OCI-LY7 (cell line): ENCODE results near the gene AOPEP. TPM values are rescaled to one million over a fixed set of nuclear protein-coding genes. Genes with fewer than 3 reads are reported as not detected.

Experiments
- BruUV-seq: library from RNA; stranded (reverse); fragments of 400-500 nt; replicated peaks from 2 replicates; lab custom pipeline; 2021; lab: Mats Ljungman, UMichigan
- CTCF ChIA-PET: fragments of 300-600 bp; sonication (Branson Sonifier 250); formaldehyde crosslinking; loops from one replicate; lab custom pipeline; 2022; ENCODE audit warnings: antibody characterized with exemption; ENCODE audit not compliant: unreplicated experiment; lab: Charles Lee
- POLR2A ChIA-PET: fragments of 300-600 bp; sonication (Branson Sonifier 250); formaldehyde crosslinking; loops from one replicate; lab custom pipeline; 2022; ENCODE audit warnings: antibody characterized with exemption; lab: Charles Lee
- DNase-seq: peaks from one replicate; pipeline ENCODE4 v3.0.0-alpha.2; 2015; ENCODE audit warnings: low spot score
- H2AFZ ChIP-seq: fragments of 200-600 bp; sonication (generic), shearing (Covaris generic); 2 replicates; pipeline ENCODE4 v1.6.1; 2014; ENCODE audit warnings: mild to moderate bottlenecking, antibody characterized with exemption, low read length, moderate library complexity
- H3K27ac ChIP-seq: fragments of 200-600 bp; sonication (generic); 2 replicates; pipeline ENCODE4 v1.5.1; 2014; ENCODE audit warnings: mixed run types, low read depth, mild to moderate bottlenecking, moderate library complexity, low read length, inconsistent platforms; ENCODE audit not compliant: poor library complexity, severe bottlenecking
- H3K36me3 ChIP-seq: fragments of 200-600 bp; sonication (generic); 2 replicates; pipeline ENCODE4 v1.6.1; 2014; ENCODE audit warnings: mild to moderate bottlenecking, antibody characterized with exemption, low read length, moderate library complexity, mixed read lengths; ENCODE audit not compliant: insufficient read depth
- H3K4me1 ChIP-seq: fragments of 200-600 bp; sonication (generic); 2 replicates; pipeline ENCODE4 v1.5.1; 2014; ENCODE audit warnings: mild to moderate bottlenecking, low read length; ENCODE audit not compliant: insufficient read depth, poor library complexity, severe bottlenecking
- H3K4me2 ChIP-seq: fragments of 200-600 bp; sonication (generic); 2 replicates; pipeline ENCODE4 v1.6.1; 2014; ENCODE audit warnings: mild to moderate bottlenecking, low read length
- H3K4me3 ChIP-seq: fragments of 200-600 bp; sonication (generic); 2 replicates; pipeline ENCODE4 v1.5.1; 2014; ENCODE audit warnings: mild to moderate bottlenecking, low read depth, low read length; ENCODE audit not compliant: poor library complexity, severe bottlenecking
- H3K79me2 ChIP-seq: fragments of 200-600 bp; sonication (generic); 2 replicates; pipeline ENCODE4 v1.6.1; 2016; ENCODE audit warnings: low read depth, mild to moderate bottlenecking, low read length, moderate library complexity, mixed read lengths; ENCODE audit not compliant: insufficient read depth
- H3K9me2 ChIP-seq: fragments of 200-600 bp; sonication (generic); 2 replicates; pipeline ENCODE4 v1.6.1; 2016; ENCODE audit warnings: mild to moderate bottlenecking, low read length, mixed read lengths; ENCODE audit not compliant: insufficient read depth
- H3K9me3 ChIP-seq: fragments of 200-600 bp; sonication (generic); 2 replicates; pipeline ENCODE4 v1.6.1; 2014; ENCODE audit warnings: mild to moderate bottlenecking, mixed run types, low read length, mixed read lengths
- H4K20me1 ChIP-seq: fragments of 200-600 bp; sonication (generic); 2 replicates; pipeline ENCODE4 v1.6.1; 2014; ENCODE audit warnings: mild to moderate bottlenecking, antibody characterized with exemption, low read length, moderate library complexity, mixed read lengths; ENCODE audit not compliant: insufficient read depth
- CTCF ChIP-seq: fragments of 200-600 bp; sonication (generic); conservative IDR thresholded peaks from 2 replicates; pipeline ENCODE4 v1.5.1; 2014; ENCODE audit warnings: mild to moderate bottlenecking, antibody characterized with exemption, low read length, moderate library complexity, mixed read lengths
- EZH2phosphoT487 ChIP-seq: fragments of 200-600 bp; sonication (generic); IDR thresholded peaks from 2 replicates; pipeline ENCODE4 v1.6.1; 2018; ENCODE audit warnings: low read depth, borderline replicate concordance, mild to moderate bottlenecking, mixed run types, antibody characterized with exemption, low read length, moderate library complexity, mixed read lengths
- intact Hi-C: fragments of 100-400 bp; cut with micrococcal nuclease; formaldehyde crosslinking; loops from one replicate; pipeline ENCODE4 v1.10.0; 2022; ENCODE audit not compliant: unreplicated experiment
- total RNA-seq, 2 experiments: library from RNA; depleted of rRNA in 1 of 2; stranded (reverse); fragments of >200 nt in 1 of 2; shearing (Covaris generic) in 1 of 2; gene quantifications; 2 replicates each; pipeline ENCODE4 v1.2.3, GENCODE V29; 2014 to 2022

The AOPEP gene
- total RNA-seq, 2 experiments from 2014 or later: 17.3 to 24.3 TPM

- BruUV-seq: no TSS peak
- no peaks in the 10 kb centered on the region for H3K79me2 ChIP-seq
- H3K9me3 ChIP-seq: no peaks in the 10 kb centered on the region
- H2AFZ ChIP-seq: no peak overlapping the region
- H4K20me1 ChIP-seq: no peaks in the 10 kb centered on the region
- TF ChIP-seq EZH2phosphoT487 (no peak), CTCF (no peak)
- DNase-seq: no peak
- H3K36me3 ChIP-seq: no peaks in the 10 kb centered on the region
- ChIA-PET POLR2A (interaction anchor here (0.6 kb wide), 1 partner anchor 33 kb away, joined by 3 read pairs; no protein-coding TSS in a partner anchor), CTCF (no interaction called here)
- peaks cover 18% of the 10 kb centered on the region for H3K4me1 ChIP-seq
- H3K4me3 ChIP-seq: no peak overlapping the region
- no peaks in the 10 kb centered on the region for H3K9me2 ChIP-seq
- no peak overlapping the region for H3K27ac ChIP-seq
- intact Hi-C loops: no loop called here
- 0 out of 2 replicates have a peak overlapping the region, but pooled peaks have one; percentile 39 for H3K4me2 ChIP-seq
These were observed 306.3 kb downstream of the AOPEP start for GRCh38 chr9:95032580-95033341.

- H2AFZ ChIP-seq: no peak overlapping the region
These were observed 309.3 kb downstream of the AOPEP start for GRCh38 chr9:95035846-95036245.

More at GRCh38 chr9:95035846-95036245, 309.3 kb downstream of the AOPEP start:
- Histone ChIP-seq H3K4me2 (no peak overlapping the region), H3K4me3 (no peak overlapping the region), H3K27ac (no peak overlapping the region), H4K20me1 (no peaks in the 10 kb centered on the region), H3K9me3 (no peaks in the 10 kb centered on the region), H3K4me1 (peaks cover 18% of the 10 kb centered on the region), H3K9me2 (no peaks in the 10 kb centered on the region), H3K36me3 (no peaks in the 10 kb centered on the region), H3K79me2 (no peaks in the 10 kb centered on the region)
- TF ChIP-seq EZH2phosphoT487 (no peak), CTCF (no peak)
- intact Hi-C loops: no loop called here
- BruUV-seq: no TSS peak
- no peak for DNase-seq
- ChIA-PET POLR2A (no interaction called here), CTCF (no interaction called here)
